Measurements from ENCODE around the gene GIPC3.
A peak's percentile ranks its signal among the peaks of the same experiment; 100 is the strongest.
"Not testable (repeated sequence)": the region's sequence is repeated elsewhere in the genome, so short reads cannot be mapped to it uniquely, and the experiment has no call there.

Gene GIPC3

DNA sequence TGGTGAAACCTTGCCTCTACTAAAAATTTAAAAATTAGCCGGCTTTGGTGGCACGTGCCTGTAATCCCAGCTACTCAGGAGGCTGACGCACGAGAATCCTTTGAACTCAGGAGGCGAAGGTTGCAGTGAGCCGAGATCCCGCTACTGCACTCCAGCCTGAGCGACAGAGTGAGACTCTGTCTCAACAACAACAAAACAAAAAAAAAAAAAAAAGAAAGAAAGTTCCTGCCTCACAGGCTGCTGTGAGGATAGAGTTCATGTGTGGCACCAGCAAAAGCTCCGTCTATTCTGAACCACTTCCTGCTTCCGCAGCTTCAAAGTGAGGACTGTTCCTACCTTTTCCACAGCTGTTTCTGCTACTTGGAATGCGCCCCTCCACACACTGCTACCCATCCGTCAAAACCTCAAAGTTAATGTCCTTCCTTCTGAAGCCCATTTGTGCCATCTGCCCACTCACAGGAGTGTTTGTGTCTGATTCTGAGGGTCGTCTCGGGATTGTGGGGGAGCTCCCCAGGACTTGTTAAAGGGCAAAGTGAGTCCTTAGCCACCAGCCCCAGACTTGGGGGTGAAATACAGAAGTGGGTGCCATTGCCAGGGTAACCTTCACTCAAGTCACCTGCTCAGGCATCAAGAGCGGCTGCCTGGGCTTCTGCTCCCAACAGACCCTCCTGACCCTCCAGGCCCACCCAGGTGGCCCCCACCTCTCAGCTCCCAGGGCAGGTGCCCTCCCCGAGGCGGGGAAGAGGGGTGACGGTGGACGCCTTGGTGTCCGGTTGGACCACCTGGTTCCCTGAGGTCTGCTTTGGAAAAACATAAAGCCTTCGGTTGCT lies 30.8 kb upstream of the GIPC3 start:
- no peak overlapping the region for H3K9ac ChIP-seq (ENCODE audit: low read length)
- H3K4me3 ChIP-seq (ENCODE audit: low read depth in 1 of 2, low read length in 2 of 2): no peak overlapping the region
- H3K27ac ChIP-seq (ENCODE audit: low read depth, low read length): no peak overlapping the region
- H3K36me3 ChIP-seq (ENCODE audit: insufficient read depth, low read length): no peaks in the 10 kb centered on the region
- H3K27me3 ChIP-seq (ENCODE audit: control insufficient read depth in 1 of 2, insufficient read depth in 2 of 2, low read length in 2 of 2): no peaks in the 10 kb centered on the region
- H3K4me1 ChIP-seq (ENCODE audit: insufficient read depth, low read length): peaks cover 20% of the 10 kb centered on the region
- H3K9me3 ChIP-seq (ENCODE audit: low read length): no peaks in the 10 kb centered on the region

DNA sequence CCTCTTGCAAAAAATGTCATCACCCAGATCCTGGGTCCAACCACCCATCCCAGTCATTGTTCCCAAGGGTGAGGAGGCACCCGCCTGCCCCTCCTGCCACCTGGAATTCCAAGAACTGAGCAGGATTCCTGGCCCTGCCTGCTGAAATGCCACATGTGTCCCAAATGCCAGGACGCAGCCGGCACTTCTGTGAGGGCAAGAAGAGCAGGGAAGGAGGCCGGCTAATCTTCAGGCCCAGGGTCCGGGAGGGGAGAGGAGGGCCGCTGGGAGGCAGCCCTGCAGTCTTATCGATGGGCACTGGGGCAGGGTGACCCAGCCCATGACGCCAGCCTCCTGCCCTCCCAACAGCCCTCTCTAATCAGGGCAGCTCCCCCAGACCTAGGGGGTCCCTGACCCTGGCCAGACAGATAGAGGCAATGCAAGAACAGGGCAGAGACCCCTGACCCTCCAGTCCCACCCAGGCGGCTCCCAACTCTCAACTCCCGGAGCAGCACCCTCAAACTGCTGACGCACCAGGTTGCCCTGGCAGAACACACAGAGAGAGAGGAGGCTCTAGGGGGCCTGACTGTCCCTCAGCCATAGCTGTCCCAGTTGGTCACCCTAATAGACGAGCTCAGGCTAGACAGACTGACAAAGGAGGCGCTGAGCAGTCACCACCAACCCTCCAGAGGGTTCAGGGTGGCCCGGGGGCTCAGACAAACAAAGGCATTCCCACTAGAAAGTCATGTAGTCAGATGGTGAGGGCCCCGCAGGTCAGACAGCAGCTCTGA lies 29.4 kb upstream of the GIPC3 start:
- H3K27ac ChIP-seq (ENCODE audit: low read depth, low read length): no peak overlapping the region
- H3K9ac ChIP-seq (ENCODE audit: low read length): peak overlapping the region; percentile 57
- peaks cover 20% of the 10 kb centered on the region for H3K4me1 ChIP-seq (ENCODE audit: insufficient read depth, low read length)

GRCh38 chr19:3556423-3556977 lies 28.8 kb upstream of the GIPC3 start:
- H3K27ac ChIP-seq (ENCODE audit: low read depth, low read length): peak overlapping the region; percentile 34

More for the DNA sequence above, 29.4 kb upstream of the GIPC3 start:
- Histone ChIP-seq H3K9me3 (ENCODE audit: low read length) (no peaks in the 10 kb centered on the region), H3K36me3 (ENCODE audit: insufficient read depth, low read length) (no peaks in the 10 kb centered on the region), H3K4me3 (ENCODE audit: low read depth in 1 of 2, low read length in 2 of 2) (peak overlapping the region; percentile 84 to 91), H3K27me3 (ENCODE audit: control insufficient read depth in 1 of 2, insufficient read depth in 2 of 2, low read length in 2 of 2) (no peaks in the 10 kb centered on the region)

DNA sequence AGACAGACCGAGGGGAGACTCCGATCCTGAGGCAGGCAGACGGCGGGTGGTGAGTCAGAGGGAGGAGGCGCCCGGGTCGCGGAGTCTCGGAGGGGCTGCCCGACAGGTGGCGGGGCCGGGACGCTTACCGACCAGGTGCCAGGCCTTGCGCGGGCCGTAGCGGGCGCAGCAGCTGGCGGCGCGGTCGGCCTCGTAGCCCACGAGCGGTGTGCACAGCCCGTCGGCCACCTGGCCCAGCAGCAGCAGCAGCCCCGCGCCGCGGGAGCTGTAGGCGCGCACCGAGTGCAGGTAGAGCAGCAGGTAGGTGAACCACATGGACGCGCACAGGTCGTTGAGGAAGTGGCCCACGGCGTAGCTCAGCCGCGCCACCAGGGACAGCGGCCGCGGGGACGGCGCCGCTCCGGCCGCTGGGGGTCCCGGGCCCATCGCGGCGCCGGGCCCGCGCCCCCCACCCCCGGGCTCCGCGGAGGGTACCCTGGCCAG lies 28.3 kb upstream of the GIPC3 start:
- Histone ChIP-seq H3K9ac (ENCODE audit: low read length) (peak overlapping the region; percentile 57), H3K4me3 (ENCODE audit: low read depth in 1 of 2, low read length in 2 of 2) (peak overlapping the region; percentile 84 to 91), H3K27me3 (ENCODE audit: control insufficient read depth in 1 of 2, insufficient read depth in 2 of 2, low read length in 2 of 2) (no peaks in the 10 kb centered on the region), H3K9me3 (ENCODE audit: low read length) (no peaks in the 10 kb centered on the region), H3K27ac (ENCODE audit: low read depth, low read length) (peak overlapping the region; percentile 34), H3K4me1 (ENCODE audit: insufficient read depth, low read length) (peaks cover 20% of the 10 kb centered on the region), H3K36me3 (ENCODE audit: insufficient read depth, low read length) (no peaks in the 10 kb centered on the region)

More at GRCh38 chr19:3556423-3556977, 28.8 kb upstream of the GIPC3 start:
- Histone ChIP-seq H3K9ac (ENCODE audit: low read length) (peak overlapping the region; percentile 57), H3K36me3 (ENCODE audit: insufficient read depth, low read length) (no peaks in the 10 kb centered on the region), H3K27me3 (ENCODE audit: control insufficient read depth in 1 of 2, insufficient read depth in 2 of 2, low read length in 2 of 2) (no peaks in the 10 kb centered on the region), H3K4me1 (ENCODE audit: insufficient read depth, low read length) (peaks cover 20% of the 10 kb centered on the region), H3K4me3 (ENCODE audit: low read depth in 1 of 2, low read length in 2 of 2) (peak overlapping the region; percentile 84 to 91), H3K9me3 (ENCODE audit: low read length) (no peaks in the 10 kb centered on the region)

DNA sequence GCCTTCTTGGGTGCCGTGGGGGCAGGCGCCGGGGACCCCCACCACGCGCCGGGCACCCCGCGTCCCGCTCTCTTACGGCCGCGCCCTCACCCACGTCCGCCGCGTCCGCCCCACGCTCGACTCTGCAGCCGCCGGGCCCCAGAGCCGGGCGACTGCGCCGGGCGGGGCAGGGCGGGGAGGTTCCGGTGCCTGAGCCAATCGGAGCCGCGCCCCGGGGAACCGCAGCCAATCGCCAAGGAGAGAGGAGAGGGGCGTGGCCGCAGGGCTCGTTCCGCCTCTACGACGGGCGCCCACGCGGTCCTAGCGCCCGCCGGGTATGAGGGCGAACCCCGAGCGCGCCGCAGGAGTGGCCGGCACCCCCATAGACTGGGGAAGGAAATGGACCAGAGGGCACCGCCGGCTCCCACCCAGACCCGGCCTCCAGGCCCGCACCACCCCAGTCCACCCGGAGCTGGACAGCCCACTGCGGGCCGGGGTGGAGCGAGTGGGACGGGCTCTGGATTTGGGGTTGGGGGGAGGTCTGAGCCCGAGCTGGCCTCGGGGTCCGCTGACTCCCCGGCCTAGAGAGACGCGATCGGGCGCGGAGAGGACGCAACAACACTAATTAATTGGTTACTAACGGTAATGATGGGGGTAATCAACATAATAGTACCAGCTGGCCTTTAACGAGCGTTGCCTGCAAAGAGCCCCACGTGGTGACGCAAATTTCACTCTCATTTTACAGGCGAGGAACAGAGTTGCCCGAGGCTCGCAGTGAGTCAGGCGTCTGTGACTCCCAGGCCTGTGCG lies 27.6 kb upstream of the GIPC3 start, which contains the start of gene MFSD12:
Gene MFSD12 (minus strand): TSS at position 126 of the 788 bp plus-strand sequence. CDS start 183 bp downstream, outside the sequence.
- Histone ChIP-seq H3K4me1 (ENCODE audit: insufficient read depth, low read length) (peaks cover 20% of the 10 kb centered on the region), H3K27ac (ENCODE audit: low read depth, low read length) (peak within 1 kb of the TSS; percentile 92), H3K36me3 (ENCODE audit: insufficient read depth, low read length) (no peaks in the 10 kb centered on the region), H3K27me3 (ENCODE audit: control insufficient read depth in 1 of 2, insufficient read depth in 2 of 2, low read length in 2 of 2) (no peaks in the 10 kb centered on the region), H3K9ac (ENCODE audit: low read length) (peak within 1 kb of the TSS; percentile 57), H3K4me3 (ENCODE audit: low read depth in 1 of 2, low read length in 2 of 2) (peak within 1 kb of the TSS; percentile 84 to 91), H3K9me3 (ENCODE audit: low read length) (no peaks in the 10 kb centered on the region)

DNA sequence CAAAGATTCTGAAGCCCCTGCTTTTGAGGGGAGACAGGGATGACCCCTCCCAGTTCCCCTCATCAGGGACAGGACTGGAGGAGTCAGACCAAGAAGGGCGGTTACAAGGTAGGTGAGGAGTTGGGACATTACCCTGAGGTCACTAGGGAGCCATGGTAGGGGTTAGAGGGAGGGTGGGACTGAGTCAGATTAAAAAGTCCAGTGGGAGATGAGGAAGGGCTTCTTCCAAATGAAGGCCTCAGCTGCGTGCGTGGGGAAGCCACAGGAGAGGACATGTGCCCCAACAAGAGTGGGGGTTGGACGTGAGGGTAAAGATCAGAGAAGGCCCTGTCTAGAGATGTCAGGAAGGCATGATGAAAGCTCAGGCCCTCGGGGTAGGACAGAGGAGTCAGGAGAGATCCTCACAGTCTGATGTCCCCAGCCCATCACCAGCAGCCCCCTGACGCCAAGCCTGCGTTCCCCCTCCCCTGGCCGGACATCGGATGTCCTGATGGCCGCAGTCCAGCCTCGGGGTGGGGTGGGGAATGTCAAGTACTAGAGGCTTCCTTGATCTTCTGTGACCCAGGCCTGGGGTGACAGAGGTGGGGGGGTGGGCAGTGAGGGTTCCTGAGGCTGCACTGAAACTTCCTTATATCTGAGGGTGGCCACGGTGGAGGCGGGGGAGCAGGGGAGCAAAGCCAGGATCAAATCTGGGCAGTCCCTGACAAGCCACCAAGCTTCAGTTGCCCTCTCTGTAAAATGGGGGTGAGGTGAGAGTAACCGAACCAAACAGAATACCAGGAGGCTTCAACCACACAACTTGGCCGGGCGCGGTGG lies 21.4 kb upstream of the GIPC3 start:
- H3K9me3 ChIP-seq (ENCODE audit: low read length): no peaks in the 10 kb centered on the region
- no peak overlapping the region for H3K27ac ChIP-seq (ENCODE audit: low read depth, low read length)
- H3K9ac ChIP-seq (ENCODE audit: low read length): no peak overlapping the region
- no peaks in the 10 kb centered on the region for H3K36me3 ChIP-seq (ENCODE audit: insufficient read depth, low read length)
- H3K4me3 ChIP-seq (ENCODE audit: low read depth in 1 of 2, low read length in 2 of 2): no peak overlapping the region
- H3K4me1 ChIP-seq (ENCODE audit: insufficient read depth, low read length): no peaks in the 10 kb centered on the region
- no peaks in the 10 kb centered on the region for H3K27me3 ChIP-seq (ENCODE audit: control insufficient read depth in 1 of 2, insufficient read depth in 2 of 2, low read length in 2 of 2)

GRCh38 chr19:3565139-3565538 lies 20.1 kb upstream of the GIPC3 start:
- H3K4me3 ChIP-seq (ENCODE audit: low read depth in 1 of 2, low read length in 2 of 2): no peak overlapping the region
- H3K27ac ChIP-seq (ENCODE audit: low read depth, low read length): no peak overlapping the region
- no peaks in the 10 kb centered on the region for H3K4me1 ChIP-seq (ENCODE audit: insufficient read depth, low read length)

GRCh38 chr19:3570042-3570441 lies 15.2 kb upstream of the GIPC3 start:
- peaks cover 15% of the 10 kb centered on the region for H3K4me1 ChIP-seq (ENCODE audit: insufficient read depth, low read length)
- not testable (repeated sequence) for H3K9me3 ChIP-seq (ENCODE audit: low read length); H3K36me3 ChIP-seq (ENCODE audit: insufficient read depth, low read length); H3K27ac ChIP-seq (ENCODE audit: low read depth, low read length); H3K9ac ChIP-seq (ENCODE audit: low read length); H3K27me3 ChIP-seq (ENCODE audit: control insufficient read depth in 1 of 2, insufficient read depth in 2 of 2, low read length in 2 of 2); H3K4me3 ChIP-seq (ENCODE audit: low read depth in 1 of 2, low read length in 2 of 2)

More at GRCh38 chr19:3565139-3565538, 20.1 kb upstream of the GIPC3 start:
- no peak overlapping the region for H3K9ac ChIP-seq (ENCODE audit: low read length)
- no peaks in the 10 kb centered on the region for H3K27me3 ChIP-seq (ENCODE audit: control insufficient read depth in 1 of 2, insufficient read depth in 2 of 2, low read length in 2 of 2)
- no peaks in the 10 kb centered on the region for H3K36me3 ChIP-seq (ENCODE audit: insufficient read depth, low read length)
- H3K9me3 ChIP-seq (ENCODE audit: low read length): no peaks in the 10 kb centered on the region

GRCh38 chr19:3570606-3571011 lies 14.7 kb upstream of the GIPC3 start:
- no peaks in the 10 kb centered on the region for H3K36me3 ChIP-seq (ENCODE audit: insufficient read depth, low read length)
- no peak overlapping the region for H3K9ac ChIP-seq (ENCODE audit: low read length)
- H3K9me3 ChIP-seq (ENCODE audit: low read length): no peaks in the 10 kb centered on the region
- peaks cover 16% of the 10 kb centered on the region for H3K4me1 ChIP-seq (ENCODE audit: insufficient read depth, low read length)
- H3K4me3 ChIP-seq (ENCODE audit: low read depth in 1 of 2, low read length in 2 of 2): no peak overlapping the region
- H3K27ac ChIP-seq (ENCODE audit: low read depth, low read length): no peak overlapping the region
- no peaks in the 10 kb centered on the region for H3K27me3 ChIP-seq (ENCODE audit: control insufficient read depth in 1 of 2, insufficient read depth in 2 of 2, low read length in 2 of 2)

- Histone ChIP-seq H3K9ac (ENCODE audit: low read length) (no peak overlapping the region), H3K4me1 (ENCODE audit: insufficient read depth, low read length) (peaks cover 27% of the 10 kb centered on the region), H3K27ac (ENCODE audit: low read depth, low read length) (peak overlapping the region; percentile 63)
These were observed 13.0 kb upstream of the GIPC3 start for GRCh38 chr19:3572132-3572854.

More at GRCh38 chr19:3572132-3572854, 13.0 kb upstream of the GIPC3 start:
- Histone ChIP-seq H3K4me3 (ENCODE audit: low read depth in 1 of 2, low read length in 2 of 2) (peak overlapping the region; percentile 45 to 82), H3K27me3 (ENCODE audit: control insufficient read depth in 1 of 2, insufficient read depth in 2 of 2, low read length in 2 of 2) (no peaks in the 10 kb centered on the region), H3K36me3 (ENCODE audit: insufficient read depth, low read length) (no peaks in the 10 kb centered on the region), H3K9me3 (ENCODE audit: low read length) (no peaks in the 10 kb centered on the region)

Measured in muscle layer of colon (tissue), 2 donors.